LNCaP clone FGC (cell line): ENCODE data around the gene HLCS.

Experiments used
- DNase-seq: peaks from one replicate; pipeline ENCODE4 v3.0.0-alpha.2; 2011; ENCODE audit warnings: low read depth
- H3K4me3 ChIP-seq: 2 replicates; pipeline ENCODE4 v1.5.1; 2011; ENCODE audit warnings: mild to moderate bottlenecking, low read depth, low read length, control low read depth
- TF ChIP-seq, protein P1 (sequence below): IDR thresholded peaks from 2 replicates; pipeline ENCODE4 v1.5.1; 2012; ENCODE audit warnings: mild to moderate bottlenecking; ENCODE audit not compliant: control insufficient read depth, insufficient read depth; ENCODE audit errors: extremely low read depth

HLCS gene

GRCh38 chr21:36732761-36733160, 233.7 kb downstream of the HLCS start:
- no peak overlapping the region for H3K4me3 ChIP-seq
- TF ChIP-seq, protein P1, sequence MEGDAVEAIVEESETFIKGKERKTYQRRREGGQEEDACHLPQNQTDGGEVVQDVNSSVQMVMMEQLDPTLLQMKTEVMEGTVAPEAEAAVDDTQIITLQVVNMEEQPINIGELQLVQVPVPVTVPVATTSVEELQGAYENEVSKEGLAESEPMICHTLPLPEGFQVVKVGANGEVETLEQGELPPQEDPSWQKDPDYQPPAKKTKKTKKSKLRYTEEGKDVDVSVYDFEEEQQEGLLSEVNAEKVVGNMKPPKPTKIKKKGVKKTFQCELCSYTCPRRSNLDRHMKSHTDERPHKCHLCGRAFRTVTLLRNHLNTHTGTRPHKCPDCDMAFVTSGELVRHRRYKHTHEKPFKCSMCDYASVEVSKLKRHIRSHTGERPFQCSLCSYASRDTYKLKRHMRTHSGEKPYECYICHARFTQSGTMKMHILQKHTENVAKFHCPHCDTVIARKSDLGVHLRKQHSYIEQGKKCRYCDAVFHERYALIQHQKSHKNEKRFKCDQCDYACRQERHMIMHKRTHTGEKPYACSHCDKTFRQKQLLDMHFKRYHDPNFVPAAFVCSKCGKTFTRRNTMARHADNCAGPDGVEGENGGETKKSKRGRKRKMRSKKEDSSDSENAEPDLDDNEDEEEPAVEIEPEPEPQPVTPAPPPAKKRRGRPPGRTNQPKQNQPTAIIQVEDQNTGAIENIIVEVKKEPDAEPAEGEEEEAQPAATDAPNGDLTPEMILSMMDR = no peak
- no peak for DNase-seq

DNA sequence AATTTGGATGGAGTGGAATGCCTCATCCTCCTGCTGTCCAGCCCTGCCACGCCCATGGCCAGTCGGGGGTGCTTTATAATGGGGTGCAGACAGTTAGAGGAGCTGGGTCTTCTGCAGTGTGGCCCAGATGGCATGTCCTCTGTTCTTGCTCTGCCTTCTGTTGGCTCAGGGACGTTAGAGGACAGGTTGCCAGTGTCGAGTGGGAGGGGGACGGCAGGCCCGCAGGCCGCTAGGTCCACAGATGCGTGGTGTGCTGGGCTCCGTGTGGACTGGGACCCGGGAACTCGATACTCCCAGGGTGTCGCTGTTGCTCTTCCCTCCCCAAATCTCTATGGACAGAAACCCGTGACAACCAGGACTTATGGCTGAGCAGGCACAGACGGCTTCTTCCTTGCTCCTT, 234.3 kb downstream of the HLCS start:
- H3K4me3 ChIP-seq = no peak overlapping the region
- DNase-seq = no peak
- TF ChIP-seq, protein P1 = no peak

DNA sequence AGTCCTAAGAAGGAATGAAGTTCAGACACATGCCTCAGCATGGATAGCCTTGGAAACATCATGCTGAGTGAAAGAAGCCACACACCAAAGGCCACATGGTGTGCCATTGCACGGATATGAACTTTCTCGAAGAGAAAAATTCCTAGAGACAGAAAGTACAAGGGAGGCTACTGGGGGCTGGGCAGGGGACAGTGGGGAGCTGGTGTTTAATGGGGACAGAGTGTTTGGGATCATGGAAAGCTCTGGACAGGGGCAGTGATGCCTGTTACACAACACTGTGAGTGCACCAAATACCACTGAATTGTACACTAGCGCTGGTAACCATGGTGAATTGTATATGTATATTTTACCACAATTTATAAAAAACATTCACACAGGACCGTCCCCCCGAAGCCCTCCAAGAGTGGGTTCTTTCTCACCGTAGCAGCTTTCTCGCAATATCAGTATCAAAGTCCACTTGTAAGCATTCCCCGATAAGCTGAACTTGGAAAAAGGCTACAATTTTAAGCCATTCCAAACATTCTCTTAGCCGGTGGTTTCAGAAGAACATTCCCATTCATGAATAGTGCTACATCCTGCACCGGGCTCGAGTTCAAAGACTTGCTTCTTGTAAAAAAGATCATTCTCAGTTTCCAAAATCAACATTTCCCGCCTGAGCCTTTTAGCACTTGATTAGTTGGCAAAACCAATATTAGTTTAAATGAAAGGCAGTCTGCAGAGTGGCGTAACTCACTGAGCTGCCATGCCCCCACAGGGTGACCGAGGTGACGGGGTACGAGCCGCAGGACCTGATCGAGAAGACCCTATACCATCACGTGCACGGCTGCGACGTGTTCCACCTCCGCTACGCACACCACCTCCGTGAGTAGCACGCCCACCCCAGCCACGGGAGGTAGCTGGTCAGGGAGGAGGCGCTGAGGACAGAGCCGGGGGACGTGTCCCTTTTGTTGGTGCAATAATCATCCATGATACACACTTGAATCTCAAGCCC, 235.9 kb downstream of the HLCS start:
- TF ChIP-seq, protein P1 = no peak
- no peak overlapping the region for H3K4me3 ChIP-seq
- DNase-seq = no peak

GRCh38 chr21:36729310-36729970, 237.0 kb downstream of the HLCS start:
- TF ChIP-seq, protein P1 = no peak
- DNase-seq = no peak
- H3K4me3 ChIP-seq = no peak overlapping the region

GRCh38 chr21:36728371-36729111, 237.9 kb downstream of the HLCS start:
- DNase-seq = no peak
- no peak overlapping the region for H3K4me3 ChIP-seq
- TF ChIP-seq, protein P1 = no peak

DNA sequence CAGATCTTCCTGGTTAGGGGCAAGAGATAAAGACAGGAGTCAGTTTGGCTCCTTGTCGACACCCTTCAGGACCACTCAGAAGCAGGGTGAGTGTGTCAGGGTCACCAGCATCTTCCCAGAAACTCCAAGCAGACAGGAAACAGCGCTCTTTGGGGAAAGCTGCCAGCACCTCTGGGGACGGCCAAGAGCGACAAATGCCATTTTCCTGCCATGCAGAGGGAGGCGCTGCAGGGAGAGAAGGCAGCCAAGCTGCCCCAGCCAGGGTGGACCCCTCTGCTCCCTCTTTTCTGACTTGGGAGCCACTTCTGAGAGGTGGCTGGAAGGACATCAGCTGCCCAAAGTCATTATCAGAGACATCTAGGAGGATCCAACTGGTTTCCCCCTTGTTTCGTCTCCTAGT, 238.6 kb downstream of the HLCS start:
- H3K4me3 ChIP-seq = no peak overlapping the region
- TF ChIP-seq, protein P1 = no peak
- DNase-seq = no peak
